HG03103 (cell line): ENCODE measurements around the gene ST6GAL2.

ENCODE experiments used
- ATAC-seq: cut with Tn5 transposase; IDR thresholded peaks from one replicate; pipeline ENCODE4 v1.9.1; 2021; ENCODE audit warnings: low read depth; ENCODE audit not compliant: unreplicated experiment

The ST6GAL2 gene

GRCh38 chr2:106864051-106864450 lies 21.9 kb downstream of the ST6GAL2 start:
- ATAC-seq: no peak

- ATAC-seq: no peak
Measured at GRCh38 chr2:106863387-106863786, 22.6 kb downstream of the ST6GAL2 start.

GRCh38 chr2:106859498-106859897 lies 26.5 kb downstream of the ST6GAL2 start:
- no peak for ATAC-seq

- ATAC-seq: no peak
Measured at GRCh38 chr2:106858810-106859209, 27.2 kb downstream of the ST6GAL2 start.

GRCh38 chr2:106857882-106858478 lies 28.0 kb downstream of the ST6GAL2 start:
- no peak for ATAC-seq

- no peak for ATAC-seq
Measured at GRCh38 chr2:106853631-106854030, 32.3 kb downstream of the ST6GAL2 start.

GRCh38 chr2:106851881-106852501 lies 34.0 kb downstream of the ST6GAL2 start:
- ATAC-seq: no peak

GRCh38 chr2:106851087-106851874 lies 34.7 kb downstream of the ST6GAL2 start:
- ATAC-seq: no peak

GRCh38 chr2:106849253-106849652 lies 36.7 kb downstream of the ST6GAL2 start:
- no peak for ATAC-seq

GRCh38 chr2:106847366-106847765 lies 38.6 kb downstream of the ST6GAL2 start:
- ATAC-seq: no peak

GRCh38 chr2:106845716-106846115 lies 40.3 kb downstream of the ST6GAL2 start:
- no peak for ATAC-seq

GRCh38 chr2:106843910-106844250 lies 42.1 kb downstream of the ST6GAL2 start:
- no peak for ATAC-seq

GRCh38 chr2:106843001-106843909 lies 42.7 kb downstream of the ST6GAL2 start:
- ATAC-seq: no peak

GRCh38 chr2:106841886-106842645 lies 43.9 kb downstream of the ST6GAL2 start:
- no peak for ATAC-seq

- no peak for ATAC-seq
Measured at GRCh38 chr2:106840818-106841217, 45.1 kb downstream of the ST6GAL2 start.

GRCh38 chr2:106839849-106840595 lies 45.9 kb downstream of the ST6GAL2 start:
- ATAC-seq: no peak

- no peak for ATAC-seq
Measured at GRCh38 chr2:106833256-106833655, 52.7 kb downstream of the ST6GAL2 start.

- ATAC-seq: no peak
Measured at GRCh38 chr2:106831816-106832569, 54.0 kb downstream of the ST6GAL2 start.

GRCh38 chr2:106831241-106831640 lies 54.7 kb downstream of the ST6GAL2 start:
- ATAC-seq: no peak
